Measurements from ENCODE around the gene FGB.

- TF ChIP-seq GTF2F1 (IDR thresholded peaks at IDR 0.05; ENCODE audit: low read depth, low read length) (no peak), DPF2 (IDR thresholded peaks at IDR 0.05) (no peak), EZH2 (IDR thresholded peaks at IDR 0.05; ENCODE audit: borderline replicate concordance, low read depth, low read length) (no peak), POLR2A (conservative IDR thresholded peaks at IDR 0.05) (no peak), ZNF232 (CRISPR knock-in tag; IDR thresholded peaks at IDR 0.05) (no peak), NFE2L1 (tag; IDR thresholded peaks at IDR 0.05; ENCODE audit: borderline replicate concordance, low read depth) (no peak), TEAD2 (tag; IDR thresholded peaks at IDR 0.05) (no peak), EHMT2 (IDR thresholded peaks at IDR 0.05) (no peak), MAX (CRISPR knock-in tag; IDR thresholded peaks at IDR 0.05) (no peak), MAFK (IDR thresholded peaks at IDR 0.05; ENCODE audit: low read length) (no peak), SFPQ (IDR thresholded peaks at IDR 0.05; ENCODE audit: low read depth, low read length) (no peak), SRSF9 (IDR thresholded peaks at IDR 0.05; ENCODE audit: borderline replicate concordance, low read depth, low read length) (no peak)
These were observed 6.2 kb downstream of the FGB start for GRCh38 chr4:154569028-154569427.

Data from K562 (cell line).